ENCODE measurements around the gene ZNF816.

Gene ZNF816

DNA sequence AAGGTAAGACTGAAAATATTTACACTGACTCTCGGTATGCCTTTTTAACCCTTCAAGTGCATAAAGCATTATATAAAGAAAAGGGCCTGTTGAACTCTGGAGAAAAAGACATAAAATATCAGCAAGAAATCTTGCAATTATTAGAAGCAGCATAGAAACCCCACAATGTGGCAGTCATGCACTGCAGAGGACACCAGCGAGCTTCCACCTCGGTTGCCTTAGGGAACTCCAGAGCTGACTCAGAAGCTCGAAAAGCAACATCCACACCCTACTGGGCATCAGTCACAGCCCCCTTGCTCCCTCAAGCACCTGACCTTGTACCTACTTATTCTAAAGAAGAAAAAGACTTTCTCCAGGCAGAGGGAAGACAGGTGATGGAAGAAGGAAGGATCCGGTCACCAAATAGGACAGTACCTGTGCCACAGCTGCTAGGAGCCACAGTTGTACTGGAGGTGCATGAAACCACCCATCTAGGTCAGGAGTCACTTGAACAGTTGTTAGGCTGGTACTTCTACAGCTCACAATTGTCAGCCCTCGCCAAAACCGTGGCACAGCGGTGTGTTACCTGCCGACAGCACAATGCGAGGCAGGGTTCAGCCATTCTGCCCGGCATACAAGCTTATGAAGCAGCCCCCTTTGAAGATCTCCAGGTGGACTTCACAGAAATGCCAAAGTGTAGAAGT lies 2.9 kb downstream of the ZNF816 start (continued):
- TF ChIP-seq, protein P1, sequence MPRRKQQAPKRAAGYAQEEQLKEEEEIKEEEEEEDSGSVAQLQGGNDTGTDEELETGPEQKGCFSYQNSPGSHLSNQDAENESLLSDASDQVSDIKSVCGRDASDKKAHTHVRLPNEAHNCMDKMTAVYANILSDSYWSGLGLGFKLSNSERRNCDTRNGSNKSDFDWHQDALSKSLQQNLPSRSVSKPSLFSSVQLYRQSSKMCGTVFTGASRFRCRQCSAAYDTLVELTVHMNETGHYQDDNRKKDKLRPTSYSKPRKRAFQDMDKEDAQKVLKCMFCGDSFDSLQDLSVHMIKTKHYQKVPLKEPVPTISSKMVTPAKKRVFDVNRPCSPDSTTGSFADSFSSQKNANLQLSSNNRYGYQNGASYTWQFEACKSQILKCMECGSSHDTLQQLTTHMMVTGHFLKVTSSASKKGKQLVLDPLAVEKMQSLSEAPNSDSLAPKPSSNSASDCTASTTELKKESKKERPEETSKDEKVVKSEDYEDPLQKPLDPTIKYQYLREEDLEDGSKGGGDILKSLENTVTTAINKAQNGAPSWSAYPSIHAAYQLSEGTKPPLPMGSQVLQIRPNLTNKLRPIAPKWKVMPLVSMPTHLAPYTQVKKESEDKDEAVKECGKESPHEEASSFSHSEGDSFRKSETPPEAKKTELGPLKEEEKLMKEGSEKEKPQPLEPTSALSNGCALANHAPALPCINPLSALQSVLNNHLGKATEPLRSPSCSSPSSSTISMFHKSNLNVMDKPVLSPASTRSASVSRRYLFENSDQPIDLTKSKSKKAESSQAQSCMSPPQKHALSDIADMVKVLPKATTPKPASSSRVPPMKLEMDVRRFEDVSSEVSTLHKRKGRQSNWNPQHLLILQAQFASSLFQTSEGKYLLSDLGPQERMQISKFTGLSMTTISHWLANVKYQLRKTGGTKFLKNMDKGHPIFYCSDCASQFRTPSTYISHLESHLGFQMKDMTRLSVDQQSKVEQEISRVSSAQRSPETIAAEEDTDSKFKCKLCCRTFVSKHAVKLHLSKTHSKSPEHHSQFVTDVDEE (CRISPR knock-in tag; IDR thresholded peaks at IDR 0.05), result no peak
- TF ChIP-seq, protein P2, sequence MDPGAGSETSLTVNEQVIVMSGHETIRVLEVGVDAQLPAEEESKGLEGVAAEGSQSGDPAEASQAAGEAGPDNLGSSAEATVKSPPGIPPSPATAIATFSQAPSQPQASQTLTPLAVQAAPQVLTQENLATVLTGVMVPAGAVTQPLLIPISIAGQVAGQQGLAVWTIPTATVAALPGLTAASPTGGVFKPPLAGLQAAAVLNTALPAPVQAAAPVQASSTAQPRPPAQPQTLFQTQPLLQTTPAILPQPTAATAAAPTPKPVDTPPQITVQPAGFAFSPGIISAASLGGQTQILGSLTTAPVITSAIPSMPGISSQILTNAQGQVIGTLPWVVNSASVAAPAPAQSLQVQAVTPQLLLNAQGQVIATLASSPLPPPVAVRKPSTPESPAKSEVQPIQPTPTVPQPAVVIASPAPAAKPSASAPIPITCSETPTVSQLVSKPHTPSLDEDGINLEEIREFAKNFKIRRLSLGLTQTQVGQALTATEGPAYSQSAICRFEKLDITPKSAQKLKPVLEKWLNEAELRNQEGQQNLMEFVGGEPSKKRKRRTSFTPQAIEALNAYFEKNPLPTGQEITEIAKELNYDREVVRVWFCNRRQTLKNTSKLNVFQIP (CRISPR knock-in tag; IDR thresholded peaks at IDR 0.05; ENCODE audit: borderline replicate concordance, low read depth), result no peak
- no peak for TF ChIP-seq ARNTL (CRISPR knock-in tag; IDR thresholded peaks at IDR 0.05; ENCODE audit: borderline replicate concordance, low read depth)
- TF ChIP-seq ZNF70 (CRISPR knock-in tag; IDR thresholded peaks at IDR 0.05), result no peak

DNA sequence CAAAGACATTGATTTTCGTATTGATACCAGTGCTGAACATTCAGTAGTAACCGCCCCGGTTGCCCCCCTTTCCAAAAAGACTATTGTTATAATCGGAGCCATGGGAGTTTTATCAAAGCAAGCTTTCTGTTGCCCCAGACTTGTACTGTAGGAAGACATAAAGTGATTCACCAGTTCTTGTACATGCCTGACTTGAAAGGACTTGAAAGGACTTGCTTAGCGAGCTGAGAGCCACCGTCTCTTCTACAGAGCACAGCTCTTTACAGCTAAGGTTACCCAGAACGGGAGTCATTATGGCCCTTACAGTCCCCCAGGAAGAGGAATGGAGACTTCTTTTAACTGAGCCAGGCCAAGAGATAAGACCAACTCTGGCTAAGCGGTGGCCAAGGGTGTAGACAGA lies 5.1 kb downstream of the ZNF816 start:
- TF ChIP-seq ISL1 (CRISPR knock-in tag; IDR thresholded peaks at IDR 0.05) (no peak), GLIS3 (CRISPR knock-in tag; IDR thresholded peaks at IDR 0.05) (no peak), ARNTL (CRISPR knock-in tag; IDR thresholded peaks at IDR 0.05; ENCODE audit: borderline replicate concordance, low read depth) (no peak), BACH2 (CRISPR knock-in tag; IDR thresholded peaks at IDR 0.05; ENCODE audit: borderline replicate concordance) (no peak), ZFP30 (CRISPR knock-in tag; IDR thresholded peaks at IDR 0.05) (no peak), ZNF8 (CRISPR knock-in tag; IDR thresholded peaks at IDR 0.05) (no peak), SNAI2 (CRISPR knock-in tag; IDR thresholded peaks at IDR 0.05) (no peak), ZC3H10 (CRISPR knock-in tag; IDR thresholded peaks at IDR 0.05) (no peak)
- TF ChIP-seq, protein P3, sequence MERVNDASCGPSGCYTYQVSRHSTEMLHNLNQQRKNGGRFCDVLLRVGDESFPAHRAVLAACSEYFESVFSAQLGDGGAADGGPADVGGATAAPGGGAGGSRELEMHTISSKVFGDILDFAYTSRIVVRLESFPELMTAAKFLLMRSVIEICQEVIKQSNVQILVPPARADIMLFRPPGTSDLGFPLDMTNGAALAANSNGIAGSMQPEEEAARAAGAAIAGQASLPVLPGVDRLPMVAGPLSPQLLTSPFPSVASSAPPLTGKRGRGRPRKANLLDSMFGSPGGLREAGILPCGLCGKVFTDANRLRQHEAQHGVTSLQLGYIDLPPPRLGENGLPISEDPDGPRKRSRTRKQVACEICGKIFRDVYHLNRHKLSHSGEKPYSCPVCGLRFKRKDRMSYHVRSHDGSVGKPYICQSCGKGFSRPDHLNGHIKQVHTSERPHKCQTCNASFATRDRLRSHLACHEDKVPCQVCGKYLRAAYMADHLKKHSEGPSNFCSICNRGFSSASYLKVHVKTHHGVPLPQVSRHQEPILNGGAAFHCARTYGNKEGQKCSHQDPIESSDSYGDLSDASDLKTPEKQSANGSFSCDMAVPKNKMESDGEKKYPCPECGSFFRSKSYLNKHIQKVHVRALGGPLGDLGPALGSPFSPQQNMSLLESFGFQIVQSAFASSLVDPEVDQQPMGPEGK (CRISPR knock-in tag; IDR thresholded peaks at IDR 0.05; ENCODE audit: borderline replicate concordance), result no peak
- TF ChIP-seq, protein P2 (CRISPR knock-in tag; IDR thresholded peaks at IDR 0.05; ENCODE audit: borderline replicate concordance, low read depth), result no peak
- TF ChIP-seq, protein P1 (CRISPR knock-in tag; IDR thresholded peaks at IDR 0.05), result no peak
- ATAC-seq, result no peak

DNA sequence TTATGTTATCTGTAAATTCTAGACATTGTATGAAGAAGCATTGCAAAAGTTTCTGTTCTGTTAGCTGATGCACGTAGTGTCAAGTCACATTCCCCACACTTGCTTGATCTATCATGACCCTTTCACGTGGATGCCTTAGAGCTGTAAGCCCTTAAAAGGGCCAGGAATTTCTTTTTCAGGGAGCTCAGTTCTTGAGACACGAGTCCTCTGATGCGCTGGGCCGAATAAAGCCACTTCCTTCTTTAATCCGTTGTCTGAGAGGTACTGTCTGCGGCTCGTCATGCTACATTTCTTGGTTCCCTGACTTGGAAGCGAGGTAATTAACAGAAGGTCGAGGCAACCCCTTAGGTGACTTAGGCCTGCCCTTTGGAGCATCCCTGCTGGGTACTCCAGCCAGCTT lies 5.8 kb downstream of the ZNF816 start:
- TF ChIP-seq ESRRG (CRISPR knock-in tag; IDR thresholded peaks at IDR 0.05), result no peak
- ATAC-seq, result no peak

DNA sequence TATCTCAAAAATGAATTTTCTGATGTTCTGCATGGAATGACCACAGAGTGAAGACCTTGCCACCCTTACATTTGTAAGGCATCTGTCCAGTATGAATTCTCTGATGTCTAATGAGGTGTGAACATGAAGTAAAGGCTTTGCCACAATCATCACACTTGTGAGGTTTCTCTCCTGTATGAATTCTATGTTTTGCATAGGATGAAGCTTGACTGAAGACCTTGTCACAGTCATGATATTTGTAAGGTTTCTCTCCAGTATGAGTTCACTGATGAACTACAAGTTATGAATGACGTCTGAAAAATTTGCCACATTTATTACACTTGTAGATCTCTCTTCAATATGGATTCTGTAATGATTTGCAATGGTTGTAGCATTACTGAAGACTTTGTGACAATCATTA lies 13.3 kb downstream of the ZNF816 start:
- TF ChIP-seq ISL1 (CRISPR knock-in tag; IDR thresholded peaks at IDR 0.05) (no peak), ZNF70 (CRISPR knock-in tag; IDR thresholded peaks at IDR 0.05) (no peak), OSR1 (CRISPR knock-in tag; IDR thresholded peaks at IDR 0.05) (no peak), ZNF565 (CRISPR knock-in tag; conservative IDR thresholded peaks at IDR 0.05; ENCODE audit: low read depth) (no peak), CSDC2 (CRISPR knock-in tag; IDR thresholded peaks at IDR 0.05) (no peak), TCF4 (CRISPR knock-in tag; IDR thresholded peaks at IDR 0.05; ENCODE audit: borderline replicate concordance) (no peak), BACH2 (CRISPR knock-in tag; IDR thresholded peaks at IDR 0.05; ENCODE audit: borderline replicate concordance) (no peak), SNAI2 (CRISPR knock-in tag; IDR thresholded peaks at IDR 0.05) (no peak), ZC3H10 (CRISPR knock-in tag; IDR thresholded peaks at IDR 0.05) (no peak), ZFP30 (CRISPR knock-in tag; IDR thresholded peaks at IDR 0.05) (no peak), ZNF8 (CRISPR knock-in tag; IDR thresholded peaks at IDR 0.05) (no peak)
- TF ChIP-seq, protein P4, sequence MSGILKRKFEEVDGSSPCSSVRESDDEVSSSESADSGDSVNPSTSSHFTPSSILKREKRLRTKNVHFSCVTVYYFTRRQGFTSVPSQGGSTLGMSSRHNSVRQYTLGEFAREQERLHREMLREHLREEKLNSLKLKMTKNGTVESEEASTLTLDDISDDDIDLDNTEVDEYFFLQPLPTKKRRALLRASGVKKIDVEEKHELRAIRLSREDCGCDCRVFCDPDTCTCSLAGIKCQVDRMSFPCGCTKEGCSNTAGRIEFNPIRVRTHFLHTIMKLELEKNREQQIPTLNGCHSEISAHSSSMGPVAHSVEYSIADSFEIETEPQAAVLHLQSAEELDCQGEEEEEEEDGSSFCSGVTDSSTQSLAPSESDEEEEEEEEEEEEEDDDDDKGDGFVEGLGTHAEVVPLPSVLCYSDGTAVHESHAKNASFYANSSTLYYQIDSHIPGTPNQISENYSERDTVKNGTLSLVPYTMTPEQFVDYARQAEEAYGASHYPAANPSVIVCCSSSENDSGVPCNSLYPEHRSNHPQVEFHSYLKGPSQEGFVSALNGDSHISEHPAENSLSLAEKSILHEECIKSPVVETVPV (CRISPR knock-in tag; IDR thresholded peaks at IDR 0.05), result no peak
- no peak for ATAC-seq
